SK-N-DZ (cell line): Measurements from ENCODE around the gene CDCP1.
"Not testable (repeated sequence)": the region's sequence is repeated elsewhere in the genome, so short reads cannot be mapped to it uniquely, and the experiment has no call there.

ENCODE experiments used
- DNase-seq: peaks from one replicate; pipeline ENCODE4 v3.0.0-alpha.2; 2015; ENCODE audit warnings: low spot score

The CDCP1 gene

DNA sequence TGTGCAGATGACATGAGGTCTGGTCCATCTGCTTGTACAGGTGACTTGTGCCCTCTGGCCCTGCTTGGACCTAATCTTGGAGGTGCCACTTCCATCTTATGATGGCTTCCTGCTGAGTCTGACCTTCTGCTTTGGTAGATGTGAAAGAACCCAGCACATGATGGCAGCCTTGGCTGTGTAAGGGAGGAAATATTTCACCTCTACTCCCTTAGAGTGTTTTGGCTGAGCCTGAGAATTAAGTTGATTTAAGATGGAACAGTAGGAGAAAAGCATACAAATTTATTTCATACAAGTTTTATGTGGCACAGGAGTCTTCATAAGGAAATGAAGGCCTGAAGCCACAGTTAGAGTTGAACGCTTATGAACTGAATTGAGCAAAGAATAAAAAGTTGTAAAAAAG, 27.6 kb upstream of the CDCP1 start:
- DNase-seq, result no peak

DNA sequence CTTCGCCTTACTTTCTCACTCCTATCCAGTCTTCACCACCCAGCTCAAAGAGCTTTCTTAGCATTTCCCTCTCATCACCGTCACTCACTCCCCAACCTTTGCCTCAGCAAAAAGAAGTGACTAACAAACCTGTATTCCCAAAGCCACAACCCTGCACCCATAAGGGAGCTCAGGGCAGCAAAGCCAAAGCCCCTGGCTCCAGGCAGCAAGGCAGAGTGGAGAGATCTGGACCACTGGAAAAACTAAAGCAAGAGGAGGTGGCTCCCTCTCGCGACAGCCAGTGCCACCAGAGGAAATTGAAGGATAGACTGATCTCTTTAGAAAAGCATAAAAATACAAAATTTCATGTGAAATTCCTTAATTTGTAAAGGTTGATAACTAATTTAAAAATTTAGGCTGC, 25.1 kb upstream of the CDCP1 start:
- no peak for DNase-seq

DNA sequence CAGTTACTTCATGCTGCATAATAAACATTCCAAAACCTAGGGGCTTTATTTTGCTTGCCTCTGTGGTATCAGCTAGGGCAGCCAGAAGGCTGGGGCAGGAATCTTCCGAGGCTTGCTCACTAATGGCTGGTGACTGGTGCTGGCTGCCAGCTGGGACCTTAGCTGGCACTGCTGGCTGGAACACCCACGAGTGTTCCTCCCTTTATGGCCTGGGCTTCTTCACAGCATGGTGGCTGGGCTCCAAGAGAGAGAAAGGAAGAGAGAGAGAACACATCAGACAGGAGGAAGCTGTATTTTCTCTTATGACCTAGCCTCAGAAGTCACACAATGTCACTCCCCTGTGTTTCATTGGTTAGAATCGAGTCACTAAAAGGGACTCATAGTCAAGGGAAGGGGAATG, 23.9 kb upstream of the CDCP1 start:
- DNase-seq, result no peak

DNA sequence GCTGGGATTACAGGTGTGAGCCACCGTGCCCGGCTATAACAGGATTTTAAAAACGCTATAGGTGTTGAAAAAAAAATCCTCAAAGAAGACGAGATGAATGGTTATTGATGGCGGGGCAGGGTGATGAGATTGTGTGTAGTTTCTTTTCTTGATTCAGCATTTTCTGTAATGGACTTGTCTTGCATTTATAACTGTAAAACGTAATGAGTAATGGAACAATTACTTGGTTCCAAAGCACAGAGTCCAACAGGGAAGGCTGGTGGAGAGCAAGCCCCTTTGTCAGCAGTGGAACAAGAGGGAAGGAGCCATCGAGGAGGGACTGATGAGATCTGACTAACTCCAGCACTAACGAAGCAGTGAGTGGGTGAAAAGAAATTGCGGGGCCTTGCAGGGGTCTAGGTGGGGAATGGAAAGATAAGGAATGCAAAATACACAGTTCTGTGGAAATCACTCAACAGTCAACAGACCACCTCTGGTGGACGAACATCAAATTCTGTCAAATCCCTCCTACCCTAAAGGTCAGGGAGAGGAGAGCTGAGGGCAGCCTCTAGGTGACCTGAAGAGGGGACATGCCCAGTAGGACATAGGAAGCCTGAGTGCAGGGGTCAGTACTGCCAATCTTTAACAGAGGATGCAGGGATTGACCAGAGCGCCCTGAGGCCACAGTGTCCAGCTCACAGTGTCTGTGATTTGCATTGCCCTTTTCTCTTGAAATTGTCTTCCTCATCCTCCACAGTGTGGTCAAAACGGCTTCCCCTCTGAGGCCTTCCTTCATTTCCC, 23.1 kb upstream of the CDCP1 start:
- no peak for DNase-seq

DNA sequence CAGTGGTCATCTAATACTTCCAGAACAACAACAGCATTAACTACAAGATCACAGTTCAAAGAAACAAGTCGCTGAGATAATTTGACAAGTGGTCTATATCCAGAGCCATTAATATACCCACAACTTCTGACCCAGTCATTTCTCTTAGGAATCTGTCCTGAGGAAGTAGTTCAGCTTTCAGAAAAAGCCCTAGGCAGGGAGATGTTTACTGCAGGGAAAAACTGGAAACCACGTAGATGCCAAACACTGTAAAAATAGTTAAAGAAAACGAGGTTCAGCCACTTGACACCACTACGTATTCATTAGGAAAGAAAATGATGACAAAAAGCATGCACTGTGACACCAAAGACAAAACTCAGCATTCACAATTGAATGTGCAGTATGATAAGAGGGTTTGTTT, 22.3 kb upstream of the CDCP1 start:
- DNase-seq, result no peak

DNA sequence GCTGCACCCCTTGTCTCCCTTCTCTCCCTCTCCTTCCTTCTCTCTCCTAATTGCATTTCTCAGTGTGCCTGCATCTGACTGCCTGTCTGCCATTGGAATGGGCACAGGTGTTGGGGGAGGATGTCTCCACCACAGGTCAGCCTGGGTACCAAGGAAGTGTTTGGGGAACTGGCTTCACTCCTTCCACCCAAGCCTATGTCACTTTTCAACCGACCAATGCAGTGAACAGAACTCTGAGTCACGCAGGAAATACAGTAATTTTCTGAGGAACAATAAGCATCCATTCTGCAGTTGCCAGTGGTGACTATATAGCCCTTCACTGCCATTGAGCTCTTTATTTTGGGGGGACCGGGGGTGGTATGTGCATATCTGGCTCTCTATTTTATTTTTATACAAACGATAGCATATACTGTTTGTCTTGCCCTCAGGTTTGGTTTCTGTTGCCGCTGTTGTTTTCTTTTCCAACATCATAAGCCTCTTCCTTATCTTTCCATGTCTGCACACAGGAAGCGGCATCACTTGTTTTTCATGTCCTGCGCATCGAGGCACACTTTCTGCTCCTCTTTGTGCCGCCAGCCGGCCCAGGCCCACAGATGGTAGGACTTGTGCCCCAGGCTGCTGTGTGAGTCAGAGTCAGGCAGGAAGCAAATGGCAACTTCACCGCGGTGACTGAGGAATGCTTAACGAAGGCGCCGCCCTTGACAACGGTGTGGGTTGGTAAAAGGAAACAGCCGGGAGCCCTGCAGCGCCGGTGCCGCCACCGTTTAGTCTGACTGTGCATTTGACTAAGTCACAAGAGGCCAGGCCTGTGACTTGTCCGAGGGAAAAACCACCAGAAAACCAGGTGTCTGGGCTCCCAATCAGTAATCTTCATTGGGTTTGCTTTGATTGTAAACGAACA, 21.1 kb upstream of the CDCP1 start:
- DNase-seq, result no peak

DNA sequence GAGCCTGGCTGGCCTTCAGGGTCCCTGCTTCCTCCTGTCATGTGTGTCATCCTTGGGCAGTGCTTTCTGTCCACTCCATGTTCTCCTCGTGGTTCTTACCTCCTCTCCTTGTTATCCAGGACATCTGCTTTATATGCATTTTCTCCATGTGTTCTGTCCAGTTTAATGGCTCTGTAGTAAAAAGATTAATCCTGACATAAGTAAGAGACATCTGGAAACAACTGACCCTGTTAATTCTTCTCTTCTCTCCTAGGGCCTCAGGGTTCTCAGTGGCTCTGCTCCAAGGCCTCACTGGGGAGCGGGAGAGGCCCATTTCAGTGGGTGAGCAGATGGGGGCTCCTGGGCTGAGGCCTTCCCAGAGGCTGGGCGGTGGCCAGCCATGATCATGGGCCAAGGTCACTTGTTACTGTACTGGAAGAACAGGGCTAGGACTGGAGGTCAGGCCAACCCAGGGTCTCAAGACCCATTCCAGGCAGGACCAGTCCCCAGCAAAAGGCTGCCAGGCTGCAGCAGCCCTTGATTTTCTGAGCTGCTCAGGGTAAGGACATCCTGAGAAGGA, 20.2 kb upstream of the CDCP1 start:
- no peak for DNase-seq

DNA sequence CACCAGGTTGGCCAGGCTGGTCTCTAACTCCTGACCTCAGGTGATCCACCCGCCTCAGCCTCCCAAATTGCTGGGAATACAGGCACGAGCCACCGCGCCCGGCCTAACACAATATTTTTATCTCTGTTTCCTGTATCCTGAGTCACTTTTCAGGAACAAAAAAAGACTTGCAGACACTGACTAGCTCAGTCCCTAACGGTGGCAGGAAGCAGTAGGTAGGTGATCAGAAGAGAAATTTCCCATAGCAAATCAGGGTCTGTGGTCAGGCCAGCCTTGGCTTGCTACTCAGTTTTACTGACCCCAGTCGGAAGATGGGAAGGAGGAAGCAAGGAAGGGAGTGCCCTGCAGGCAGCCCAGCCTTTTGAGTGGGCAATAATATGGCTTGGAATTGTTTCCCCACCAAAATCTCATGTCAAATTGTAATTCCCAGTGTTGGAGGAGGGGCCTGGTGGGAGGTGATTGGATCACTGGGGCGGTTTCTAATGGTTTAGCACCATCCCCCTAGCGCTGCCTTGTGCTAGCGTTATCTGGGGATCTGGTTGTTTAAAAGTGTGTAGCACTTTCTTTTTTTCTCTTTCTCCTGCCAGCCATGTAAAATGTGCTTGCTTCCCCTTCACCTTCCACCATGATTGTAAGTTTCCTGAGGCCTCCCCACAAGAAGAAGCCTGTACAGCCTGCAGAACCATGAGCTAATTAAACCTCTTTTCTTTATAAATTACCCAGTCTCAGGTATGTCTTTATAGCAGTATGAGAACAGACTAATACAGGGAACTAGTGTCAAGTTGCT, 19.5 kb upstream of the CDCP1 start:
- DNase-seq, result no peak

DNA sequence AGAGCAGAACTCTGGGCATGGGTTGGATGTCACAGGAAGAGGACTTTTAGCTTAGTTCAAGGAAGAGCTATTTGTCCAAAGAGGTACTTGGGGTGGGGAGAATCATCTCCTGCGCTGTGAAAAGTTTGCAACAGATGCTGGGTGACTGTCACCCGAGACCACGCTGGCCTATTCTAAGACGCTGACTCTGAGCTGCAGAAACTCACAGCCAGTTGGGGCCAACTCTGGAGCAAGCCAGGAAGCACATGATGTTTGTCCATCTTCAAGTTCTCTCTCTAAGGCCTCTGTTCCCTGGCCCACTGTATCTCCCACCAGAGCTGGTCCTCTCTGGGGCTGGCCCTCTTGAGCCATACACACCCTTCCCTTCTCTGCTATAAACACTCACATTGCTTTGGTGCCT, 17.9 kb upstream of the CDCP1 start:
- no peak for DNase-seq

DNA sequence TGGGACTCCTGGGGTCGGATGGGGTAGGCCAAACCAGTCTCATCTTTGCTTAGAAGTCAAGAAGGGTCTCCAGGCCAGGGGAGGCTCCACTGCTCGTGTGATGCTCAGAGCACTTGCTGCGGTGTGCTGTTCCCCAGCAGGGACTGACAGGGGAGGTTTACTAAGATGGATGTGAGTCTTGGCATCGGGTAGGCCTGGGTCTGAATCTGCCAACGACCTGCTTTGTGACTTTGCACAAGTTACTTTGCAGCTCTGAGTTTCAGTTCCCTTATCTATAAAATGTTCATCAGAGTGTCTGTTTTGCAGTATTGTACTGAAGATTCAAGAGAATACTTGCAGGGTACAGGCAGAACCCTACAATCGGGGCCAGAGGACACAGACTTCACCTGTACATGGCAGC, 17.3 kb upstream of the CDCP1 start:
- DNase-seq, result no peak

DNA sequence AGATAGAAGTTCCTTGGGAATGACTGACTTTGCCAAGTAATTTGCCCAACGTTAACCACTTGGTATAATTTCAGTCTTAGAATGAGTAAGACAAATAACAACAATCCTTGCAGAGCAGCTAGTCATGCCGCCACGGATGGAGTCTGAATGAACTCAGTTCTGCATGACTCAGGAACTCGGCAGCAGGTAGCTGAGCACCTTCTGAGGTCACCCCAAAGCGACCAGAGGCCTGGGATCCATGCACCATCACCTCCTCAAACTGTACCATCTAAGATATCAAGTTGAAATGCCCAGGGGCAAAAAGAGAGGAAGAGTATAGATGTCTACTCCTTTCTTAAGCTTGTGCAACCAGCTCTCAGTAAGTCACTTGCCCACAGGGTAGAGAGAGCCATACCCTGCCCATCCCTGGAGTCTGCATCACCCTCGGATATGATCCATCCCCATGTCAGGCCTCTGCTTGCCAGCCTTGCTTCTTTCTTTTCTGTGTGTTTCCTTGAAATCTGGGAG, 8.5 kb upstream of the CDCP1 start:
- no peak for DNase-seq

DNA sequence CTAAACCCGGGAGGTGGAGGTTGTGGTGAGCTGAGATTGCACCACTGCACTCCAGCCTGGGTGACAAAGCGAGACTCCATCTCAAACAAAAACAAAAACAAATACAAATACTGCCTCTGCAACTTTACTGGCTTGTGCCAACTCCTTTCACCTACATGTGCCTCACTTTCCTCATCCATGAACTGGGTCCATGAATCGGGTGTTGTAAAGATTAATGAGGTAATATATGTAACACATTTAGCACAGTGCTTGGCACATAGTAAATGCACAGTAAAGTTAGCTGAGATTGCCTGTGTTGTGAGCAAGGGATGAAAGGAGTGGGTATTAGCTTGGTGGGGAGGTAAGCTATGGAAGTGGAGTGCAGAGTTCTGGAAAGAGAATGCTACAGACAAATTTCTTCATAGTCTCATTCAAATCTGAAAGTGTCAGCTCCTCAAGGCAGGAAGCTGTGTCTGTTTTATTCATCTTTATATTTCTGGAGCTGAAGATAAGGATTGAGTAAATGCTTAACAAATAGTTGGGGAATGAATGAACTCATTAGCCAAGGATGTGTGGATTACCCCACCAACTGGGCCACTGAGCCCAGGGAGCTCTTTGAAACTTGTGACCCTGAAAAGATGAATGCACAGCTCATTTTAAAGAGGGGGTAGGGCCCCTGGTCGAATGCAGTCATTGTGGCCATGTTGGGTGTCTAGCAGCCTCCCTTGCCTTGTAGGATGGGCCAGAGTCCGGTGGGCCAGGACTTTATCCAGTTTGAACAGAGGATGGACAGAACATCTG, 7.7 kb upstream of the CDCP1 start:
- DNase-seq, result no peak

DNA sequence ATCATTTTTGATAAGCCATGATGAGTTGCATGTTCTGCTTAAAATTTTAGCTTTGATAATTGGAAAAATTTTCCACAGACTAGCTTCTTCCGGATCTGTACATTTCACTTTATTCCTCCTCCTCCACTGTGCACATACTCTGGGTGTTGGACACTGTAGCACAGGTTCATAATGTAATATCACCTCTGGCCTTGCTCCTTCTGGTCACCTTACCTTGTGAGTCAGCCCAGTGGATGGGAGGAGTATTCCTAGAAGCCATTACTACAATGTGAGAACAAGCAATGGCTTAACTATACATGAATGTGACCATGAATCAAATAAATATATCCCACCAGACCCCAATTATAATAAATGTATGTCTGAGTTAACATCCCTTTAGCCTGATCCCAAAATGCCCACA, 6.1 kb upstream of the CDCP1 start:
- no peak for DNase-seq

DNA sequence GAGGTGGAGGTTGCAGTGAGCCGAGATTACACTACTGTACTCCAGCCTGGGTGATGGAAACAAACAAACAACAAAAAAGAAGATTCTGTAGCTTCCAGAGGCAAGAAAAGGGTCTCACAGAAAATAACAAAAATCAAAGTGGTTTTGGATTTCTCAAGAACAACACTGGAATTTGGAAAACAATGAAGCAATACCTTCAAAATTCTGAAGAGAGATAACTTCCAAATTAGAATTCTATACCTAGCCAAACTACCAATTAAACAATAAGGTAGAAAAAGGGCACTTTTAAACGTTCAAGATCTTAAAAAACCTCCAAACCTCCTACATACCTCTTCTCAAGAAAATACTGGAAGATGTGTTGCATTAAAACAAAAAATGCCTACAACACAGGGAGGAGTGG, 4.9 kb upstream of the CDCP1 start:
- no peak for DNase-seq

DNA sequence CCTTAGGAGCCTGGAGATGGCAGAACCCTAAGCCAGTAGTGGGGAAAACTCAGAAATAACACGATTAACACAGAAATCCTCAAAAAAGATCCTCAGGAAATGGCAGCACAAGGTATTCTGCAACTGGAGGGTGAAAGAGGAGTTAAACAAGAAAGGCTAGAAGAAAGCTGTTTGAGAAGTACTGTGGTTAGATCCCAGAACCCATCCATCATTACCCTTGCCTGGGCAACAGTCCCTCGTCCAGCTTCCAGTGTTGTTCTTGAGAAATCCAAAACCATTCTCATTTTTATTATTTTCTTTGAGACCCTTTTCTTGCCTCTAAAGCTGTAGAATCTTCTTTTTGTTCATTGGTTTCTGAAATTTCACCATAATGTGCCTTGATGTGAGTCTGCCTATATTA, 2.7 kb upstream of the CDCP1 start:
- no peak for DNase-seq

DNA sequence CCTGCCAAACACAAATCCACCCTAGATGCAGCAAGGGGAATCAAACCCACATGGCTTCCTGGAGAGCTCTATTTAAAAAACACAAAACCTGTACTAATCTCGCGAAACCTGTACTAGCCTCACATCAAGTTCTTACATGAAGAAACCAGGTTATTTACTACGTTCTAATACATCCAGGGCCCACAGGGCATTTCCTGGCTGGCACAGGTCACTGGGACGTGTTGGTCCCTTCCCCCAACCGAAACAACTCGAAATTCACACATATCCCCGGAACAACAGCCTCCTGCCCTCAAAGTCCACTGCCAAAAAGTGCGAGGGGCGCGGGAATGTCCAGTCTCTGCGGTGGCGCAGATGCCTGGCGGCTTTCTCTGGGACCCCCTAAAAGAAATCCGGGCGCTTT, 955 bp downstream of the CDCP1 start:
- DNase-seq, result no peak

DNA sequence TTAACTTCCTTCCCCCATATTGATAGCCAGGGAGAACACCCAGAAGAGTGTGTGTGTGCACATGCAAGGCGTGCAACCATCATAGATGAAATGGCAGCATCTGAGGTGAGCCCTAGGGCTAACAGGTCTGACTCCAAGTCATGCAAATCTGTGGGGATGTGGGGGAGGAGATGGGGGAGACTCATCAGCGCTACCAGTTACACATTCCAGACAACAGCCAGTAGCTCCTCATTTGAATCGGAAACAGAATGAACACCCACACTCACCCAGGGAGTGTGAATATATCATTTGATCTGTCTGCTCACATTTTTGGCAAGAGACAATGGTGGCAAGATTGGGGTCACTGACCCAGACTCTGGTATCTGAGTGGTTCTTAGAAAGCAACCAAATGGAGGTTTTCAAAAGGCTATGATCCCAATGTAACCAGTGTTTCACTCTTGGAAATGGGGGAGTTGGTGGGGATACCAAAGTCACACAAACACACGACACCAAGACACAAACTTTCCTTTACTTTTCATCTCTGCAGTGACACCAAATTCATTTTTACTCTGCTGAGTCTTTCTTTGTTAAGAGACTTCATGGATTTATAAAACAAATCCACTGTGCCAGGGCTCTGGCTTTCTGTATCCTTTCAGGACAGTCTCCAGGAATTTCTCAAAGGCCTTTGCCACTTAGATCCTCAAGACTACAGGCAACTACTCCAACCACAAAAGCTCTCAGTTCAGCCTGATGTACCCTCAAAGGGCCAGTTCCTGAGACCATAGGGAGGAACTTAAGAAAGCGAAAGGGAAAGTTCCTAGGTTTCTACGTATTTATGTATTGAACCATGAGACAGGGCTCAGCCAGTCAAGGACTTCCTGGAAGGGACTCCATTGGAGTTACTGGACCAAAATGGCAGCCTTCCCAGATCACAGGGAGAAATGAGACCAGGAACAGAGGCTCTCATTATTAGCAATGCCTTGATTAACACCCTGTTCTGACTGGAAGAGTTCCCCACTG, 2.2 kb downstream of the CDCP1 start:
- no peak for DNase-seq

DNA sequence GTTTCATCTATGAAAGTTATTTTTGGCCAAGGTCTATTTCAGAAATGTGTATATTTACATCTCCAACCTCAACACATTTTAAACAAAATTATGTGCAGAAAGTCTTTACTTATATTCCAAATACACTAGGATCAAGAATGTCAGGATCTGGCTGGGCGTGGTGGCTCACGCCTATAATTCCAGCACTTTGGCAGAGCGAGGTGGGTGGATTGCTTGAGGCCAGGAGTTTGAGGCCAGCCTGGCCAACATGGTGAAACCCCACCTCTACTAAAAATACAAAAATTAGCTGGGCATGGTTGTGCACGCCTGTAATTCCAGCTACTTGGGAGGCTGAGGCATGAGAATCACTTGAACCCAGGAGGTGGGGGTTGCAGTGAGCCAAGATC, 5.4 kb downstream of the CDCP1 start:
- DNase-seq, result not testable (repeated sequence)

DNA sequence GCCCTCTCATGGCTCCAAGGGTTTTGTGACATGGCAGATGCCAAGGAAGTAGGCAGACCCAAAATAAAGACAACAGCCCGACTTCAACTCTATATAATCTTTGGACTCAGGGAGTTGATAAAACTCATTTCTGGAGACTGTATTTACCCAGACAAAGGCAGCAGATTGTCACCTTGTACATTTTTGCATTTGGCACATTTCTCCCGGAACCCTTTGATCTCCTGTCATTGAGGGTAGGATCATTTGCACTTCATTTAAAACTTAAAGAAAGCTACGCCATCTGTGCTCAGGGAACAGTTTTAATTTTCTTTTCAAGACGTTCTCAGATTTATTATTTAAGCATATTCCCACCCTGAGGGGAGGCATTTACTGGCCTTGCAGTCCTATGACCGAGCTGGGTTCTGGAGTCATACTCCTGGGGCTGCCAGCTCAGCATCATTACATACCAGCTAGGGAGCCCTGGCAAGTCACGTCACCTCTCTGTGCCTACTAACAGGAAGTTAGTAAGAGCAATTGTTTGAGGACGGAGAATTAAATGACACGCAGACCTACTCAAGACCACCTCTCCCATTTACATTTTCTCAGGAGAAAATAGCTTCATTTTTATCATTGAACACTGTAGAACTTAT, 5.9 kb downstream of the CDCP1 start:
- no peak for DNase-seq
